ENCODE measurements around the gene OR8H2. TPM values are rescaled to one million over a fixed set of nuclear protein-coding genes. Genes with fewer than 3 reads are reported as not detected.
"Not testable (repeated sequence)": the region's sequence is repeated elsewhere in the genome, so short reads cannot be mapped to it uniquely, and the experiment has no call there.

Gene OR8H2, protein sequence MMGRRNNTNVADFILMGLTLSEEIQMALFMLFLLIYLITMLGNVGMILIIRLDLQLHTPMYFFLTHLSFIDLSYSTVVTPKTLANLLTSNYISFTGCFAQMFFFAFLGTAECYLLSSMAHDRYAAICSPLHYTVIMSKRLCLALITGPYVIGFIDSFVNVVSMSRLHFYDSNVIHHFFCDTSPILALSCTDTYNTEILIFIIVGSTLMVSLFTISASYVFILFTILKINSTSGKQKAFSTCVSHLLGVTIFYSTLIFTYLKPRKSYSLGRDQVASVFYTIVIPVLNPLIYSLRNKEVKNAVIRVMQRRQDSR
- not detected in 2 replicates for total RNA-seq (2014; rRNA removed; shearing (Covaris generic))

- H3K27me3 ChIP-seq (ENCODE audit: control insufficient read depth, insufficient read depth, low read length), result no peaks in the 10 kb centered on the region
- no peaks in the 10 kb centered on the region for H3K36me3 ChIP-seq (replicated peaks; ENCODE audit: control insufficient read depth, insufficient read depth, low read length)
- H3K4me3 ChIP-seq (ENCODE audit: insufficient read depth, low read depth, low read length), result no peak within 1 kb of the TSS
- DNase-seq, result no peak
These were observed at the start of gene OR8H2 for GRCh38 chr11:56103210-56103737. Gene OR8H2, plus strand, starts transcription at chr11:56103687. Its CDS starts 1,356 bp downstream, at chr11:56105043.

GRCh38 chr11:56056366-56056765, 47.1 kb upstream of the OR8H2 start:
- not testable (repeated sequence) for H3K4me3 ChIP-seq (ENCODE audit: insufficient read depth, low read depth, low read length); DNase-seq

DNA sequence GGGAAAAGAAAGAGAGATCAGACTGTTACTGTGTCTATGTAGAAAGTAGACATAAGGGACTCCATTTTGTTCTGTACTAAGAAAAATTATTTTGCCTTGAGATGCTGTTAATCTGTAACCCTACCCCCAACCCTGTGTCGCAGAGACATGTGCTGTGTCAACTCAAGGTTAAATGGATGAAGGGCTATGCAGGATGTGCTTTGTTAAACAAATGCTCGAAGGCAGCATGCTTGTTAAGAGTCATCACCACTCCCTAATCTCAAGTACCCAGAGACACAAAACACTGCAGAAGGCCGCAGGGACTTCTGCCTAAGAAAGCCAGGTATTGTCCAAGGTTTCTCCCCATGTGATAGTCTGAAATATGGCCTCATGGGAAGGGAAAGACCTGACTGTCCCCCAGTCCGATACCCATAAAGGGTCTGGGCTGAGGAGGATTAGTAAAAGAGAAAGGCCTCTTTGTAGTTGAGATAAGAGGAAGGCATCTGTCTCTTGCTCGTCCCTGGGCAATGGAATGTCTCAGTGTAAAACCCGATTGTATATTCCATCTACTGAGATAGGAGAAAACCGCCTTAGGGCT, 45.7 kb upstream of the OR8H2 start:
- not testable (repeated sequence) for H3K36me3 ChIP-seq (replicated peaks; ENCODE audit: control insufficient read depth, insufficient read depth, low read length); DNase-seq; H3K4me3 ChIP-seq (ENCODE audit: insufficient read depth, low read depth, low read length); H3K27me3 ChIP-seq (ENCODE audit: control insufficient read depth, insufficient read depth, low read length)

More at GRCh38 chr11:56056366-56056765, 47.1 kb upstream of the OR8H2 start:
- not testable (repeated sequence) for H3K36me3 ChIP-seq (replicated peaks; ENCODE audit: control insufficient read depth, insufficient read depth, low read length); H3K27me3 ChIP-seq (ENCODE audit: control insufficient read depth, insufficient read depth, low read length)

GRCh38 chr11:56058260-56058780, 45.2 kb upstream of the OR8H2 start:
- H3K27me3 ChIP-seq (ENCODE audit: control insufficient read depth, insufficient read depth, low read length); H3K4me3 ChIP-seq (ENCODE audit: insufficient read depth, low read depth, low read length); H3K36me3 ChIP-seq (replicated peaks; ENCODE audit: control insufficient read depth, insufficient read depth, low read length); DNase-seq: not testable (repeated sequence)

- no peaks in the 10 kb centered on the region for H3K36me3 ChIP-seq (replicated peaks; ENCODE audit: control insufficient read depth, insufficient read depth, low read length)
- no peak for DNase-seq
- H3K4me3 ChIP-seq (ENCODE audit: insufficient read depth, low read depth, low read length), result no peak overlapping the region
- no peaks in the 10 kb centered on the region for H3K27me3 ChIP-seq (ENCODE audit: control insufficient read depth, insufficient read depth, low read length)
These were observed 36.5 kb upstream of the OR8H2 start for GRCh38 chr11:56066980-56067379.

DNA sequence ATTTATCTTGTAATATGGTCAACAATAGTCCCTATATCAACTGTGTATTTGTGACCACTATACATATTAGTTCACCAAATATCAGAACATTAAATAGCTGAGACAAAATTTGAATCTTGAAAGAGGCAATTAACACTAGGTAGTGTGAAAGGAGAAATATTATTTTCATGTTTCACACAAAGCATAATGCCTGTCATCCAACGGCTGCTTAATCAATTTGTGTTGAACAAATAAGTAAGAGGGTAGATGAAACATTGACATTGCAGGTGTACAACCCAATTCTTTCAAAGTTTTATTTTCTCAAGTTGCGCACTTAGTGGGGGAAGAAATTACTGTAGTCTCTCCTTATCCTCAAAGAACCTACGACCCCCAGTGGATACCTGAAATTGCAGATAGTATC, 13.8 kb upstream of the OR8H2 start:
- Histone ChIP-seq H3K4me3 (ENCODE audit: insufficient read depth, low read depth, low read length) (no peak overlapping the region), H3K36me3 (replicated peaks; ENCODE audit: control insufficient read depth, insufficient read depth, low read length) (no peaks in the 10 kb centered on the region), H3K27me3 (ENCODE audit: control insufficient read depth, insufficient read depth, low read length) (no peaks in the 10 kb centered on the region)
- no peak for DNase-seq

GRCh38 chr11:56093008-56093407, 10.5 kb upstream of the OR8H2 start, which contains the start of gene OR8I2:
Gene OR8I2, plus strand, starts transcription at chr11:56093308. Its CDS starts 0 bp downstream, at chr11:56093308.
- Histone ChIP-seq H3K4me3 (ENCODE audit: insufficient read depth, low read depth, low read length) (no peak within 1 kb of the TSS), H3K27me3 (ENCODE audit: control insufficient read depth, insufficient read depth, low read length) (no peaks in the 10 kb centered on the region), H3K36me3 (replicated peaks; ENCODE audit: control insufficient read depth, insufficient read depth, low read length) (no peaks in the 10 kb centered on the region)
- DNase-seq, result no peak

DNA sequence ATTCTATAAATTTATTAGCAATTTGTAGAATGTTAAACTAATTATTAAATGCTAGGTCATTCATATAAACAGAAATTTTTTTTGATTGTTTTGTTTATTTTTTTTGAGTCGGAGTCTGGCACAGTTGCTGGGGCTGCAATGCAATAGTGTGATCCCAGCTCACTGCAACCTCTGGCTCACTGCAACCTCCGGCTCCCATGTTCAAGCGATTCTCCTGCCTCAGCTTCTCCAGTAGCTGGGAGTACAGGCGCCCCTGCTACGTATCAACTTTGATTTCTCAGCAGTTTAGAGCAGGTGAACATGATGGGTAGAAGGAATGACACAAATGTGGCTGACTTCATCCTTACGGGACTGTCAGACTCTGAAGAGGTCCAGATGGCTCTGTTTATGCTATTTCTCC, 18.6 kb downstream of the OR8H2 start, which contains the start of gene OR8H3:
OR8H3 (plus strand) TSS at position 301 of the 400 bp plus-strand sequence; CDS start at position 301, 0 bp downstream.
- Histone ChIP-seq H3K36me3 (replicated peaks; ENCODE audit: control insufficient read depth, insufficient read depth, low read length) (no peaks in the 10 kb centered on the region), H3K4me3 (ENCODE audit: insufficient read depth, low read depth, low read length) (no peak within 1 kb of the TSS), H3K27me3 (ENCODE audit: control insufficient read depth, insufficient read depth, low read length) (no peaks in the 10 kb centered on the region)
- no peak for DNase-seq

GRCh38 chr11:56140151-56140661, 36.7 kb downstream of the OR8H2 start, which contains the start of gene OR8J3:
Gene OR8J3, minus strand, starts transcription at chr11:56140201. Its CDS starts 2,483 bp downstream, at chr11:56137718.
- Histone ChIP-seq H3K36me3 (replicated peaks; ENCODE audit: control insufficient read depth, insufficient read depth, low read length) (no peaks in the 10 kb centered on the region), H3K4me3 (ENCODE audit: insufficient read depth, low read depth, low read length) (no peak within 1 kb of the TSS), H3K27me3 (ENCODE audit: control insufficient read depth, insufficient read depth, low read length) (no peaks in the 10 kb centered on the region)
- no peak for DNase-seq

- H3K27me3 ChIP-seq (ENCODE audit: control insufficient read depth, insufficient read depth, low read length); DNase-seq; H3K36me3 ChIP-seq (replicated peaks; ENCODE audit: control insufficient read depth, insufficient read depth, low read length); H3K4me3 ChIP-seq (ENCODE audit: insufficient read depth, low read depth, low read length): not testable (repeated sequence)
These were observed 40.2 kb downstream of the OR8H2 start for GRCh38 chr11:56143681-56144080.

GRCh38 chr11:56151376-56151775, 47.9 kb downstream of the OR8H2 start:
- Histone ChIP-seq H3K36me3 (replicated peaks; ENCODE audit: control insufficient read depth, insufficient read depth, low read length) (no peaks in the 10 kb centered on the region), H3K27me3 (ENCODE audit: control insufficient read depth, insufficient read depth, low read length) (no peaks in the 10 kb centered on the region), H3K4me3 (ENCODE audit: insufficient read depth, low read depth, low read length) (no peak overlapping the region)
- no peak for DNase-seq

DNA sequence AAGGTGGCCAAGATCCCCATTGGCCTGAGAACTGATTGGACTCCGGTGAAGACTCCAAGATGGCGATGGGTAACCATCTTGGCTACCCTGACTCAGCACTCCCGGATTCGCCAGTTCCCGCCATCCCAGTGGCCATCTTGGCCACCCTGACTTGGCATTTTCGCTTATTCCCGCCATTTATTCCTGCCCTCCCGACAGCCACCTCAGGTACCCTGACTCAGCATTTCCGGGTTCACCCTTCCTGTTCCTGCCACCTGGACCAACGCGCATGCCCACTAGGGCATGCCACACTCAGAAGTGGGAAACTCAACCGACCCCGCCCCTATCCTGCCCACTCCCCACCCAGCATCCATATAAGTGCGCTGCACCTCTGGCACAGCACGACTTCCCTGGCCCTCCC, 48.8 kb downstream of the OR8H2 start:
- H3K36me3 ChIP-seq (replicated peaks; ENCODE audit: control insufficient read depth, insufficient read depth, low read length), result no peaks in the 10 kb centered on the region
- no peaks in the 10 kb centered on the region for H3K27me3 ChIP-seq (ENCODE audit: control insufficient read depth, insufficient read depth, low read length)
- no peak overlapping the region for H3K4me3 ChIP-seq (ENCODE audit: insufficient read depth, low read depth, low read length)
- DNase-seq, result no peak
